Activated CD8-positive, alpha-beta T cell treated with anti-CD3 and anti-CD28 coated beads for 36 hours (primary cell): Measurements from ENCODE around the gene NR4A1. TPM values are rescaled to one million over a fixed set of nuclear protein-coding genes. Genes with fewer than 3 reads are reported as not detected.

ENCODE experiments used
- ATAC-seq: fragments of 200-7000 bp; cut with Tn5 transposase; one replicate; pipeline ENCODE4 v1.10.0; 2021; ENCODE audit warnings: mild to moderate bottlenecking, moderate library complexity
- CTCF ChIA-PET: fragments of 350-600 bp; sonication (Branson Sonifier 250); formaldehyde crosslinking; loops from one replicate; lab custom pipeline; 2021; ENCODE audit warnings: antibody characterized with exemption; lab: Charles Lee
- POLR2A ChIA-PET: fragments of 350-600 bp; sonication (Branson Sonifier 250); formaldehyde crosslinking; loops from one replicate; lab custom pipeline; 2021; ENCODE audit warnings: antibody characterized with exemption; lab: Charles Lee
- DNase-seq: peaks from one replicate; pipeline ENCODE4 v3.0.0-alpha.2; 2020
- H3K27ac Mint-ChIP-seq: one replicate; pipeline ENCODE4 v1.8.0; 2021; ENCODE audit warnings: mild to moderate bottlenecking, mixed read lengths
- H3K27me3 Mint-ChIP-seq: one replicate; pipeline ENCODE4 v1.8.0; 2021; ENCODE audit warnings: mixed read lengths
- H3K36me3 Mint-ChIP-seq: one replicate; pipeline ENCODE4 v1.8.0; 2021; ENCODE audit warnings: low read depth, mixed read lengths
- H3K4me1 Mint-ChIP-seq: one replicate; pipeline ENCODE4 v1.8.0; 2021; ENCODE audit warnings: low read depth, mixed read lengths
- H3K4me3 Mint-ChIP-seq: one replicate; pipeline ENCODE4 v1.8.0; 2021; ENCODE audit warnings: mild to moderate bottlenecking, moderate library complexity, mixed read lengths
- H3K9me3 Mint-ChIP-seq: one replicate; pipeline ENCODE4 v1.8.0; 2021; ENCODE audit warnings: mixed read lengths
- intact Hi-C: fragments of 100-400 bp; cut with micrococcal nuclease; formaldehyde crosslinking; loops from one replicate; pipeline ENCODE4 v1.10.0; 2022
- total RNA-seq, 2 experiments: library from RNA; stranded (reverse); gene quantifications; one replicate each; pipeline ENCODE4 v1.2.3, GENCODE V29; 2021
- TF ChIP-seq, protein P1 (sequence below): fragments of 200-600 bp; IDR thresholded peaks from one replicate; pipeline ENCODE4 v1.8.0; 2022; ENCODE audit warnings: antibody characterized with exemption, mild to moderate bottlenecking

The NR4A1 gene
- total RNA-seq, 2 experiments from 2014 or later = 120 to 128 TPM

DNA sequence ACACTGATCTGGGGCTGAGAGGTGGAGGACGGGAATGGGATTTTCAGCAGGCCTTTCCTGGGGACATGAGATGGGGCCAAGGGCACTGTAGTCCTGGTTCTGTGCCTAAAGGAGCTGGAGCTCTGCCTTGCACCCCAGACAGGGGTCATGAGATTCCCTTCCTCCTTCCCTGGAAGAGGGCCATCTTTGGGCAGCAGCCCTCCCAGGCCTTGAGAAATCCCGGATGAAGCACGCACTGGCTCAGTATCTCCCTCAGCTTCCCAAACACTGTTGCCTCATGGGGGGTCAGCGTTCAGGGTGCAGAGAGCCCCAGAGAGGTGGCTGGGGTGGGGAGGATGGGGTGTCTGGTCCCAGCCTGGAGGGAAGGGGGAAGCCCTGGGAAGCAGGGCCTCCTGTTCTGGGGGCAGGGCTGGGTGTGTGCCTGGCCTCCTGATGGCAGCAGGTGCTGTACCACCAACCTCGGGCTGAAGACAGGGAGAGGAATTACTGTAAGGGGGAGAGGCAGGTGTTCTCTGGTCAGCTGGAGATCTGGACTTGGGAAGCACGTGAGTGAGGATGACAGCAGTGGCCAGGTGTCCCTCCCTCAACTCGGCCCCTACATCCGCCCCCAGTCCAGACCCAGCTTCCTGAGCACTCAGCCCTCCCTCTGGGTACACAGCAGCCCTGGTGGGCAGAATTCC, 8.4 kb upstream of the NR4A1 start:
- H3K27ac Mint-ChIP-seq = peak overlapping the region; percentile 91
- TF ChIP-seq, protein P1, sequence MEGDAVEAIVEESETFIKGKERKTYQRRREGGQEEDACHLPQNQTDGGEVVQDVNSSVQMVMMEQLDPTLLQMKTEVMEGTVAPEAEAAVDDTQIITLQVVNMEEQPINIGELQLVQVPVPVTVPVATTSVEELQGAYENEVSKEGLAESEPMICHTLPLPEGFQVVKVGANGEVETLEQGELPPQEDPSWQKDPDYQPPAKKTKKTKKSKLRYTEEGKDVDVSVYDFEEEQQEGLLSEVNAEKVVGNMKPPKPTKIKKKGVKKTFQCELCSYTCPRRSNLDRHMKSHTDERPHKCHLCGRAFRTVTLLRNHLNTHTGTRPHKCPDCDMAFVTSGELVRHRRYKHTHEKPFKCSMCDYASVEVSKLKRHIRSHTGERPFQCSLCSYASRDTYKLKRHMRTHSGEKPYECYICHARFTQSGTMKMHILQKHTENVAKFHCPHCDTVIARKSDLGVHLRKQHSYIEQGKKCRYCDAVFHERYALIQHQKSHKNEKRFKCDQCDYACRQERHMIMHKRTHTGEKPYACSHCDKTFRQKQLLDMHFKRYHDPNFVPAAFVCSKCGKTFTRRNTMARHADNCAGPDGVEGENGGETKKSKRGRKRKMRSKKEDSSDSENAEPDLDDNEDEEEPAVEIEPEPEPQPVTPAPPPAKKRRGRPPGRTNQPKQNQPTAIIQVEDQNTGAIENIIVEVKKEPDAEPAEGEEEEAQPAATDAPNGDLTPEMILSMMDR = no peak
- H3K4me1 Mint-ChIP-seq = peaks cover 58% of the 10 kb centered on the region
- H3K9me3 Mint-ChIP-seq = no peaks in the 10 kb centered on the region
- ChIA-PET CTCF (interaction anchor here (2.4 to 19.6 kb wide), 2 partner anchors 19 to 27 kb away, joined by 7 to 310 read pairs; partner anchors contain the start of gene ATG101), POLR2A (interaction anchor here (0.6 to 2.4 kb wide), 4 partner anchors 8 to 75 kb away, joined by 3 to 5 read pairs (median 3); no protein-coding TSS in a partner anchor)
- DNase-seq = no peak
- peak overlapping the region; percentile 74 for H3K4me3 Mint-ChIP-seq
- intact Hi-C loops = no loop called here
- ATAC-seq = no peak
- no peaks in the 10 kb centered on the region for H3K27me3 Mint-ChIP-seq
- peaks cover 17% of the 10 kb centered on the region for H3K36me3 Mint-ChIP-seq

DNA sequence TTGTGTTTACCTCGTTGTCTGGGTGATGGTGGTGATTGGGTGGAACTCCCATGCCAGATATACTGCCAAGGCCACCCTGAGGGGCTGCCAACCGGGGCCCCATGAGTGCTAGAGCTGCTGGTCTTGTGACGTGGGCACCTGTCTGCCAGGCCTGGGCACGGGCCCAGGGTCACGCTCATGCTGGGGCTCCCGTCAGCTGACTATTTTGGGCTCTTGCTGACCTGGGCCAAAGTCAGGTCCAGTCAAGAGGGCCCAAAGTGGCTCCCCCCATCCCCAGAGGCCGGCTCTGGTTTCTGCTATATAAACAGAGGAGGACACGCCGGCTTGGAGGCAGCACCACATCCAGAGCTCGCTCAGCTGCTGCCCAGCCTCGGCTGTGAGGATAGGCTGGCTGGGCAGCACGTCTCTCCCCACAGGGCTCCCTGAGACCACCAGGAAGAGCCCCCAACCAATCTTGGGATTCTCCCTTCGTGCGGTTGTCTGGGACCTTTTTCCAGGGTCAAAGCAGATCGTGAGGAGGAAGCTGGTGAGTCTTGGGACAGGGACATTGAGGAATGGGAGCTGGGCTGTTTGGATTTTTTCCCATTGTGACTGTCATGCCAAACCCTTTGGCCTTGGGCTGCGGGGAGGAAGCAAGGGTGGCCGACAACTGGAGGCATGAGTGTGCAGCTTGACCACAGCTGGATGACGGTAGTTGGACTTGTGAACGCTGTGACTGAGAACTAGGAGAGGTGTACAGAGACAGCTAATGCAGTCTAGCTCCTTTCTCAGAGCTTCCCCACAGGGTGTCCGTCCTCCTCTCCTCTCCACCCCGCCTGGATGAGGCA, 7.6 kb upstream of the NR4A1 start:
- ATAC-seq = no peak
- TF ChIP-seq, protein P1 = no peak
- CTCF ChIA-PET = interaction anchor here (1.1 to 19.6 kb wide), 2 partner anchors 20 to 23 kb away, joined by 3 to 310 read pairs; no protein-coding TSS in a partner anchor
- no peaks in the 10 kb centered on the region for H3K9me3 Mint-ChIP-seq
- peaks cover 13% of the 10 kb centered on the region for H3K36me3 Mint-ChIP-seq
- POLR2A ChIA-PET = interaction anchor here (0.8 to 2.4 kb wide), 5 partner anchors 9 to 75 kb away, joined by 3 to 7 read pairs (median 5); no protein-coding TSS in a partner anchor
- no peaks in the 10 kb centered on the region for H3K27me3 Mint-ChIP-seq
- intact Hi-C loops = no loop called here
- DNase-seq = no peak
- no peak overlapping the region for H3K27ac Mint-ChIP-seq
- H3K4me1 Mint-ChIP-seq = peaks cover 53% of the 10 kb centered on the region
- no peak overlapping the region for H3K4me3 Mint-ChIP-seq

DNA sequence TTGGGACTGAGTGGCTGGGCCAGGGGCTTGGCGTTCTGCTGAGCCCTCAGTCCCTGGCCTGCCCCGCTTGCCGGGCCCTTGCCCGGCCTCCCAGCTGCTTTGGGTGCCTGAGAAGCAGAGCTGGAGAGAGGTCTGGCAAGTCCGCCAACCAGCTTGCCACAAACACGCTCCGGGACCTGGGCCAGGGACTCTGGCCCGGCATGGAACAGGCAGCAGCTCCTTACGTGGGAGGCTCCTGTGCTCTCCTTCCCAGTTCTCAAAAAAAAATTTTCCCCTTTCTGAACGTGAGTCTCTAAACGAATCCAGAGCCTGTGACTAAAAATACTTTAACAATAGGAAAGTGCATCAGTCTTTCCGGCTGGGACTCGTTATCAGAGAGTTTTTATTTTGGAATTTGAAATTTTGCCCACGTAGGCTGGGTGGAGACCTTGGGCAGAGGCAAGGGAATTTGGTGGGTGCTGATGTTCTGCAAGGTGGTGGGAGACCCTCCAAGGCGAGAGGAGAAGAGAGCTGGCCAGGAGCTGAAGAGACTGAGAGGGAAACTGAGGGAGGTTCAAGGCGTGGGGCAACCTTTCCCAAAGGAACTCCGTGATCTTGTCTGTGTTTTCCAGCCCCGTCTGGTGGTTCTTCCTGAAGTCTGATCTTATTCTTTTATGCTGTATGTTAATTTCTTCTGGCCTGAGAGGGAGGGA, 6.8 kb upstream of the NR4A1 start:
- TF ChIP-seq, protein P1 = no peak
- DNase-seq = no peak
- H3K27ac Mint-ChIP-seq = no peak overlapping the region
- peaks cover 15% of the 10 kb centered on the region for H3K36me3 Mint-ChIP-seq
- H3K27me3 Mint-ChIP-seq = no peaks in the 10 kb centered on the region
- peaks cover 48% of the 10 kb centered on the region for H3K4me1 Mint-ChIP-seq
- no peak overlapping the region for H3K4me3 Mint-ChIP-seq
- ChIA-PET CTCF (interaction anchor here (1.1 to 19.6 kb wide), 2 partner anchors 21 to 22 kb away, joined by 3 to 310 read pairs; no protein-coding TSS in a partner anchor), POLR2A (interaction anchor here (1.2 to 2.4 kb wide), 4 partner anchors 8 to 21 kb away, joined by 3 to 7 read pairs (median 6); no protein-coding TSS in a partner anchor)
- no peak for ATAC-seq
- intact Hi-C loops = no loop called here
- H3K9me3 Mint-ChIP-seq = no peaks in the 10 kb centered on the region

DNA sequence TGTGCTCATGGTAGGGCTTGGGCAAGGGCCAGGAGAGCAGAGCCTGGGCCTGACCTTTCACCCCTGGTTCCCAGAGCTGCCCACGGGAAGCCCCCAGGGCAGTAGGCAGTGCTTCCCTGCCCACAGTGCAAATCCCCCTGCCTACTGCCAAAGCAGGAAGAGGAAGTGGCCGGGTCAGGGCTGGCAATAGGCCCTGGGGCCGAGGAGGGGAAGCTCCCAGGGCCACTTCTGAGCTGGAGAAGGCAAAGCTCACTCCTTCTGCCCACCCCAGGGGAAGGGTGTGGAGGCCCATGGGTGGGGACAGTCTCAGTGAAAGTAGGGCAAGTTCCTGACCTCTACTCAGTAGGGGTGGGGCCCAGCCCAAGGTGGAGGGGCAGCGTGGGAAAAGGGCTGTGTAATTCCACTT, 5.4 kb upstream of the NR4A1 start:
- H3K27ac Mint-ChIP-seq = peak overlapping the region; percentile 72

More for the DNA sequence above, 5.4 kb upstream of the NR4A1 start:
- Mint-ChIP-seq H3K36me3 (peaks cover 15% of the 10 kb centered on the region), H3K27me3 (no peaks in the 10 kb centered on the region), H3K4me3 (no peak overlapping the region), H3K9me3 (no peaks in the 10 kb centered on the region), H3K4me1 (peaks cover 47% of the 10 kb centered on the region)
- CTCF ChIA-PET = interaction anchor here (1.1 to 19.6 kb wide), 3 partner anchors 11 to 37 kb away, joined by 3 to 310 read pairs (median 3); no protein-coding TSS in a partner anchor
- DNase-seq (no peak), ATAC-seq (no peak)
- POLR2A ChIA-PET = interaction anchor here (0.6 to 2.2 kb wide), 3 partner anchors 9 to 961 kb away, joined by 3 to 7 read pairs (median 3); partner anchors contain the start of gene EIF4B
- intact Hi-C loops = no loop called here
- TF ChIP-seq, protein P1 = no peak
